ENCODE results near the gene OR6V1.

DNA sequence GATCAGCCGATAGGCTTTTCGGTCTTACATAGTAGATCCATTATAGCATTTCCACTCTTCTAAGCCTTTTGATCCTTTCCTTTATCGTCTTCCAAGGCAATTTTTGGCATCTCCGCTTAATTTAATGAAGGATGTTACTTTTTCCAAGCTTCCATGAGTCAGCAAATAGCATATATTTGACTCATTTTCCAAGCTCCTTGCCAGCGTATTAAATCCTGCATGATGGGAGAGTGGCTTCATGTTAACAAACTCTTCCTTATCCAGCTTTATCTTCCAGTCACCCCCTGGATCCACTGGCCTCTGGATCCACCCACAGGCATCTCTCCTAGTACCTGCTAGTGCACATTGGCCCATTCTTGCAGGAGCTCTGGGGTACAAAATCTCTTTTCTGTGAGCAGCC, 38.2 kb upstream of the OR6V1 start:
- TF ChIP-seq SUZ12 (IDR thresholded peaks at IDR 0.05; ENCODE audit: extremely low read depth, insufficient read depth, insufficient read length) (no peak), ZNF274 (IDR thresholded peaks at IDR 0.05; ENCODE audit: low read depth, low read length) (no peak), YY1 (IDR thresholded peaks at IDR 0.05; ENCODE audit: insufficient read depth, insufficient read length) (no peak)

Data from NT2/D1 (cell line).